Mucosa of descending colon (tissue), 3 donors: ENCODE results near the gene DDX10. TPM values are rescaled to one million over a fixed set of nuclear protein-coding genes. Genes with fewer than 3 reads are reported as not detected.

ENCODE experiments used
- ATAC-seq: fragments of 200-7000 bp; cut with Tn5 transposase; one replicate; pipeline ENCODE4 v1.9.1; 2020; ENCODE audit warnings: mild to moderate bottlenecking, moderate library complexity
- DNase-seq, 3 donors: peaks; one replicate each; pipeline ENCODE4 v3.0.0-alpha.2; 2020
- H3K36me3 ChIP-seq: fragments of 200-600 bp; one replicate; pipeline ENCODE4 v1.8.0; 2021; ENCODE audit warnings: low read depth, mild to moderate bottlenecking
- H3K4me1 ChIP-seq: fragments of 200-600 bp; one replicate; pipeline ENCODE4 v1.8.0; 2021; ENCODE audit warnings: low read depth, mild to moderate bottlenecking
- H3K4me3 ChIP-seq: fragments of 200-600 bp; one replicate; pipeline ENCODE4 v1.8.0; 2021; ENCODE audit warnings: mild to moderate bottlenecking
- H3K9me3 ChIP-seq: fragments of 200-600 bp; one replicate; pipeline ENCODE4 v1.8.0; 2021; ENCODE audit warnings: mild to moderate bottlenecking
- CTCF ChIP-seq: fragments of 200-600 bp; IDR thresholded peaks from one replicate; pipeline ENCODE4 v1.8.0; 2022; ENCODE audit warnings: antibody characterized with exemption, mild to moderate bottlenecking
- intact Hi-C, 2 donors: fragments of 100-400 bp; cut with DNase I in 1 of 2; cut with micrococcal nuclease in 1 of 2; formaldehyde crosslinking; loops; one replicate each; pipeline versions ENCODE4 v1.11.0 to v1.11.1; 2022; cut with DNase I, micrococcal nuclease
- total RNA-seq, 3 donors: library from RNA; stranded (reverse); fragmentation: NEBNext Ultra II Directional in 2 of 3; extraction: Animal tissue kit (Norgen Biotek cat#: 25700) in 2 of 3; gene quantifications; one replicate each; pipeline versions ENCODE4 v1.2.1 to v1.2.4, GENCODE V29; 2021 to 2023
- donor health status: DM: no; HTN: no; CAD: no; lungs with moderate emphysema.
- donor health status: DM: no; HTN: no; CAD: no.
- donor health status: DM: no; HTN: yes; CAD: no.

DDX10 gene
- total RNA-seq, 3 donors from 2014 or later = 16.1 to 18.3 (median 17.3) TPM

- no peaks in the 10 kb centered on the region for H3K36me3 ChIP-seq
- ATAC-seq (no peak), DNase-seq (no peak)
- no peaks in the 10 kb centered on the region for H3K4me1 ChIP-seq
- intact Hi-C loops = no loop called here
- H3K9me3 ChIP-seq = no peaks in the 10 kb centered on the region
- TF ChIP-seq CTCF = no peak
- no peak overlapping the region for H3K4me3 ChIP-seq
Observed at GRCh38 chr11:108693852-108694251, 29.0 kb downstream of the DDX10 start.

- Histone ChIP-seq H3K9me3 (no peaks in the 10 kb centered on the region), H3K4me3 (no peak overlapping the region), H3K4me1 (no peaks in the 10 kb centered on the region), H3K36me3 (no peaks in the 10 kb centered on the region)
- ATAC-seq (no peak), DNase-seq (no peak)
- no peak for TF ChIP-seq CTCF
- intact Hi-C loops = no loop called here
Observed at GRCh38 chr11:108694846-108695245, 30.0 kb downstream of the DDX10 start.

- DNase-seq (peak in 1 of 3 donors; percentile 67), ATAC-seq (peak; percentile 74)
- no peaks in the 10 kb centered on the region for H3K36me3 ChIP-seq
- peak; percentile 47 for TF ChIP-seq CTCF
- intact Hi-C loops = no loop called here
- no peak overlapping the region for H3K4me3 ChIP-seq
- H3K4me1 ChIP-seq = no peaks in the 10 kb centered on the region
- H3K9me3 ChIP-seq = no peaks in the 10 kb centered on the region
Observed at GRCh38 chr11:108697872-108698473, 33.1 kb downstream of the DDX10 start.

GRCh38 chr11:108698844-108699642 lies 34.2 kb downstream of the DDX10 start:
- H3K4me1 ChIP-seq = no peaks in the 10 kb centered on the region
- H3K36me3 ChIP-seq = no peaks in the 10 kb centered on the region
- no peak for TF ChIP-seq CTCF
- no peak for ATAC-seq
- intact Hi-C loops = no loop called here
- no peak for DNase-seq
- no peaks in the 10 kb centered on the region for H3K9me3 ChIP-seq
- H3K4me3 ChIP-seq = no peak overlapping the region

- DNase-seq (no peak), ATAC-seq (no peak)
- H3K9me3 ChIP-seq = peaks cover 10% of the 10 kb centered on the region
- TF ChIP-seq CTCF = no peak
- no peaks in the 10 kb centered on the region for H3K36me3 ChIP-seq
- H3K4me1 ChIP-seq = no peaks in the 10 kb centered on the region
- no peak overlapping the region for H3K4me3 ChIP-seq
- intact Hi-C loops = no loop called here
Observed at GRCh38 chr11:108703916-108704315, 39.0 kb downstream of the DDX10 start.
